Tibial nerve (tissue), 4 donors: Measurements from ENCODE around the gene TPRN. TPM values are rescaled to one million over a fixed set of nuclear protein-coding genes. Genes with fewer than 3 reads are reported as not detected.

Experiments
- DNase-seq, 2 donors: peaks; one replicate each; pipeline ENCODE4 v3.0.0-alpha.2; 2019; ENCODE audit warnings: low spot score in 2 of 2
- H3K27ac ChIP-seq, 4 donors: fragments of 200-600 bp; sonication (generic) in 3 of 4; one replicate each; pipeline ENCODE4 v1.5.1; 2017 to 2019; ENCODE audit warnings: mild to moderate bottlenecking in 1 of 4
- H3K27me3 ChIP-seq, 2 donors: fragments of 200-600 bp; sonication (generic) in 1 of 2; one replicate each; pipeline versions ENCODE4 v1.5.1 to v1.6.0; 2017 to 2019
- H3K36me3 ChIP-seq, 3 donors: fragments of 200-600 bp; sonication (generic); one replicate each; pipeline ENCODE4 v1.5.1; 2018 to 2019
- H3K4me1 ChIP-seq, 4 donors: fragments of 200-600 bp; sonication (generic) in 3 of 4; one replicate each; pipeline ENCODE4 v1.5.1; 2017 to 2019
- H3K4me3 ChIP-seq, 4 donors: fragments of 200-600 bp; sonication (generic) in 3 of 4; one replicate each; pipeline ENCODE4 v1.5.1; 2017 to 2019; ENCODE audit warnings: mild to moderate bottlenecking in 1 of 4, moderate library complexity in 1 of 4
- H3K9me3 ChIP-seq, 4 donors: fragments of 200-600 bp; sonication (generic) in 3 of 4; one replicate each; pipeline ENCODE4 v1.5.1; 2017 to 2019
- EP300 ChIP-seq, 2 donors: sonication (generic); formaldehyde crosslinking; IDR thresholded peaks; one replicate each; pipeline ENCODE4 v1.6.1; 2017; ENCODE audit warnings: antibody characterized with exemption in 2 of 2, mild to moderate bottlenecking in 1 of 2
- POLR2A ChIP-seq, 2 donors: fragments of 450-650 bp; IDR thresholded peaks; one replicate each; pipeline ENCODE4 v1.6.1; 2017; ENCODE audit warnings: antibody characterized with exemption in 2 of 2, mild to moderate bottlenecking in 2 of 2, moderate library complexity in 2 of 2
- WGBS, 2 donors: methylation state at CpG; one replicate each; pipeline ENCODE4 v1.1.5; 2018; 5-methylcytosine and 5-hydroxymethylcytosine counted together
- total RNA-seq, 4 donors: library from RNA; depleted of rRNA; stranded (reverse); fragments of >200 nt; gene quantifications; one replicate each; pipeline ENCODE4 v1.1.0, GENCODE V29; 2016
- TF ChIP-seq, protein P1 (sequence below), 5 experiments: fragments of 200-600 bp in 3 of 5; fragments of 450-650 bp in 2 of 5; sonication (generic) in 3 of 5; IDR thresholded peaks; one replicate each; pipeline ENCODE4 v1.5.1; 2016 to 2019; ENCODE audit warnings: antibody characterized with exemption in 5 of 5, mild to moderate bottlenecking in 3 of 5, moderate library complexity in 2 of 5

Gene TPRN
- total RNA-seq, 4 donors from 2014 or later = 6.8 to 12.3 (median 8.9) TPM

DNA sequence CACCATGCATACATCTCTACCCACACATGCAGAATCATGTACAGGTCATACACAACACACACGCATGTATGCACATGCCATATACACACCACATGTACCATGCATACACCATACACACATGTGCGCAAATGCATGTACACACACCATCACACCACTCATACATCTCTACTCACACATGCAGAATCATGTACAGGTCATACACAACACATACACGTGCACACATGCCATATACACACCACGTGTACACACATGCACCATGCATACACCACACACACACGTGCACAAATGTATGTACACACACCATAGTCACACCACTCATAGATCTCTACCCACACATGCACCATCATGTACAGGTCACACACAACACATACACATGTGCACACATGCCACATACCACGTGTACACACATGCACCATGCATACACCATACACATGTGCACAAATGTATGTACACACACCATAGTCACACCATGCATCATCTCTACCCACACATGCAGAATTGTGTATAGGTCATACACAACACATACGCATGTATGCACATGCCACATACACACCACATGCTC is 47.6 kb downstream of the TPRN start:
- no peak for DNase-seq
- Histone ChIP-seq H3K4me1 (peaks cover 0 to 13% (median 4%) of the 10 kb centered on the region in 4 donors), H3K4me3 (no peak overlapping the region), H3K36me3 (no peaks in the 10 kb centered on the region), H3K27ac (no peak overlapping the region), H3K9me3 (no peaks in the 10 kb centered on the region), H3K27me3 (peaks cover 0 to 47% of the 10 kb centered on the region in 2 donors)
- TF ChIP-seq, protein P1, sequence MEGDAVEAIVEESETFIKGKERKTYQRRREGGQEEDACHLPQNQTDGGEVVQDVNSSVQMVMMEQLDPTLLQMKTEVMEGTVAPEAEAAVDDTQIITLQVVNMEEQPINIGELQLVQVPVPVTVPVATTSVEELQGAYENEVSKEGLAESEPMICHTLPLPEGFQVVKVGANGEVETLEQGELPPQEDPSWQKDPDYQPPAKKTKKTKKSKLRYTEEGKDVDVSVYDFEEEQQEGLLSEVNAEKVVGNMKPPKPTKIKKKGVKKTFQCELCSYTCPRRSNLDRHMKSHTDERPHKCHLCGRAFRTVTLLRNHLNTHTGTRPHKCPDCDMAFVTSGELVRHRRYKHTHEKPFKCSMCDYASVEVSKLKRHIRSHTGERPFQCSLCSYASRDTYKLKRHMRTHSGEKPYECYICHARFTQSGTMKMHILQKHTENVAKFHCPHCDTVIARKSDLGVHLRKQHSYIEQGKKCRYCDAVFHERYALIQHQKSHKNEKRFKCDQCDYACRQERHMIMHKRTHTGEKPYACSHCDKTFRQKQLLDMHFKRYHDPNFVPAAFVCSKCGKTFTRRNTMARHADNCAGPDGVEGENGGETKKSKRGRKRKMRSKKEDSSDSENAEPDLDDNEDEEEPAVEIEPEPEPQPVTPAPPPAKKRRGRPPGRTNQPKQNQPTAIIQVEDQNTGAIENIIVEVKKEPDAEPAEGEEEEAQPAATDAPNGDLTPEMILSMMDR (IDR thresholded peaks at IDR 0.05) = no peak
- TF ChIP-seq EP300 (IDR thresholded peaks at IDR 0.05) (no peak), POLR2A (IDR thresholded peaks at IDR 0.05) (no peak)
- WGBS, 2 donors = 89 to 92% methylated on average over 7 of the region's 7 CpGs

- Histone ChIP-seq H3K27me3 (peaks cover 0 to 46% of the 10 kb centered on the region in 2 donors), H3K27ac (no peak overlapping the region), H3K4me3 (no peak overlapping the region), H3K36me3 (no peaks in the 10 kb centered on the region), H3K4me1 (no peaks in the 10 kb centered on the region), H3K9me3 (no peaks in the 10 kb centered on the region)
- no peak for DNase-seq
- TF ChIP-seq EP300 (IDR thresholded peaks at IDR 0.05) = no peak
- TF ChIP-seq, protein P1 (IDR thresholded peaks at IDR 0.05) = no peak
- no peak for TF ChIP-seq POLR2A (IDR thresholded peaks at IDR 0.05)
- WGBS, 2 donors = 40 to 47% methylated on average over 32 to 34 of the region's 34 CpGs
Observed at GRCh38 chr9:137150617-137151457, 49.7 kb downstream of the TPRN start.

DNA sequence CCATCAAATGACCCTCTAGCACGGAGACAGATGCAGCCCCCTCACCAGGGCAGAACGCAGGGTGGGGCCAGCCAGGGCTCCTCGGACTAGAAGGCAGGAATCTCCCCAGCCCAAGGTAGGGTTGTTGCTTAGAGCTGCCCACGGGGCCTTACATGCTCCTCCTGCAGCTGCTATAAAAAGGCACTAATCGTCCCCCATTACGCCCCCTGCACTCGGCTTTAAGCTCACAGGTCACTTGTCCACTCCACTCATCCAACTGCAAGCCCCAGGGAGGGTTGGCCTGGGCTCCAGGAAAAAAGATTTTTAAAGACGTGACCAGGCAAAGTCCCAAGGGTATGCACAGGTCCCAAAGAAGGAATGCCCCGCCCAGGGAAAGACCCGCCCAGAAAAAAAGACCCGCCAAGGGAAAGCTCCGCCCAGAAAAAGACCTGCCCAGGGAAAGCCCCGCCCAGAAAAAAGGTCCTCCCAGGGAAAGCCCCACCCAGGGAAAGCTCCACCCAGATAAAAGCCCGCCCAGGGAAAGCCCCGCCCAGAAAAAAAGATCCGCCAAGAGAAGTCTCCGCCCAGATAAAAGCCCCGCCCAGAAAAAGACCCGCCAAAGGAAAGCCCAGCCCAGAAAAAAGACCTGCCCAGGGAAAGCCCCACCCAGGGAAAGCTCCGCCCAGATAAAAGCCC is 50.5 kb downstream of the TPRN start:
- peaks cover 0 to 44% of the 10 kb centered on the region in 2 donors for H3K27me3 ChIP-seq
- 67 to 69% methylated on average over 20 of the region's 20 CpGs for WGBS, 2 donors

DNA sequence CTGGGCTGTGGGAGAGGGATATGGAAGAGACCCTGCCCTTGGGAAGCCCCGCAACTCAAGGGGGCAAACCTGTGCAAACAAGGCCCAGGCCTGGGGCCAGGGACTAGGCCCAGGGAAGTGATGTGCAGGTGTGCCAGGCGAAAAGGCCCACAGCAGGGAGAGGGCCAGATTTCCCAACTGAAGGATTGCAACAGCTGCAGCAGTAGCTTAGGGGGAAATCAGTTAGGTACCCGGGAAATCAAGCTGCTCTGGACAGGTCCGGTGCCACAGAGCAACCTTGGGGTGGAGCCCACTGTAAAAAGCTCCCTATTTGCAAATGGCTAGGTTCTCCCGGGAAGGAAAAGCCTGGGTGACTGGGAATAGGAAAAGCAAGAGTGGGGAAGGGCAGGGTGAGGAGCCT is 51.2 kb downstream of the TPRN start:
- Histone ChIP-seq H3K27me3 (peaks cover 0 to 39% of the 10 kb centered on the region in 2 donors), H3K4me1 (no peaks in the 10 kb centered on the region), H3K36me3 (no peaks in the 10 kb centered on the region), H3K4me3 (no peak overlapping the region), H3K27ac (no peak overlapping the region), H3K9me3 (no peaks in the 10 kb centered on the region)
- 86% methylated on average over 5 of the region's 5 CpGs for WGBS, 2 donors
- no peak for DNase-seq
- TF ChIP-seq, protein P1 (IDR thresholded peaks at IDR 0.05) = no peak
- TF ChIP-seq EP300 (IDR thresholded peaks at IDR 0.05) (no peak), POLR2A (IDR thresholded peaks at IDR 0.05) (no peak)

More for the DNA sequence above, 50.5 kb downstream of the TPRN start:
- H3K4me1 ChIP-seq = no peaks in the 10 kb centered on the region
- DNase-seq = no peak
- no peak overlapping the region for H3K27ac ChIP-seq
- TF ChIP-seq, protein P1 (IDR thresholded peaks at IDR 0.05) = no peak
- no peak for TF ChIP-seq EP300 (IDR thresholded peaks at IDR 0.05)
- no peak for TF ChIP-seq POLR2A (IDR thresholded peaks at IDR 0.05)
- H3K9me3 ChIP-seq = no peaks in the 10 kb centered on the region
- no peaks in the 10 kb centered on the region for H3K36me3 ChIP-seq
- H3K4me3 ChIP-seq = no peak overlapping the region

DNA sequence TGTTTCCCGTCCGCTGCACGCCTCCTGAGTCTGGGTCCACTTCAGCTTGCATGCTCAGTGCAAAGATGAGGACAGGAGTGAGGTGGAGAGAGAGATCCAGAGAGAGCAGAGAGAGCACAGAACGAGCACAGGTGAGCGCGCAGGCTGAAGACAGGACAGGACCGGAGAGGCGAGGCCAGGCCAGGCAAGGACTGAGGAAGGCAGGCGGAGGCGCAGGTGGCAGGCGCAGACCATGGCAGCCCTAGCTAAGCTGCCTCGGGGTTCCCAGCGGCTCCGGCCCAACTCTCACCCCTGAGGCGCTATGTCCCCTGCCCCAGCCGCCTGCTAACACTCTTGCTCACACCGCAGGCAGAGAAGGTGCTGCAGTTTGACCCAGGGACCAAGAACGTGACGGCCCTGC is 51.9 kb downstream of the TPRN start:
- no peak overlapping the region for H3K4me3 ChIP-seq
- H3K27ac ChIP-seq = no peak overlapping the region
- DNase-seq = no peak
- 79 to 87% methylated on average over 19 of the region's 19 CpGs for WGBS, 2 donors
- H3K4me1 ChIP-seq = no peaks in the 10 kb centered on the region
- H3K36me3 ChIP-seq = no peaks in the 10 kb centered on the region
- TF ChIP-seq EP300 (IDR thresholded peaks at IDR 0.05) = no peak
- H3K27me3 ChIP-seq = peaks cover 0 to 46% of the 10 kb centered on the region in 2 donors
- H3K9me3 ChIP-seq = no peaks in the 10 kb centered on the region
